Measurements from ENCODE around the gene GMDS.

DNA sequence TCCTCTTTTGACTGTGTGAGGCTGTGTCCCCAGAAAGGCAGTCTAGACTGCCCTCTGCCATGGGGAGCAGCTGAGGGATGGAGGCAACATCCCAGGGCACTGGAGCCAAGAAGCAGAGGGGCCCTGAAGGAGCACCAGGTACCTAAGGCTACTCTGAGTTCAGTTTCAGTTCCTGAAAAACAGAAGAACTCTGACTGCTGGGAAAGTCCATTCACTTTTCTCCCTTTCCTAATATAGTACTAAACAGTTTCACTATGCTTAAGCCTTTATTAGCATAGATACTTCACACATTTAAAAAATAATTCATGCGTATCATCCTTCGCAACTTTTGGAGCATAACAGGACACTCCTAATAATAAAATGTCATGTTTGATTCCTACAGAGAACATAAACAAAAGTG, 505.7 kb downstream of the GMDS start:
- TF ChIP-seq, protein P1, sequence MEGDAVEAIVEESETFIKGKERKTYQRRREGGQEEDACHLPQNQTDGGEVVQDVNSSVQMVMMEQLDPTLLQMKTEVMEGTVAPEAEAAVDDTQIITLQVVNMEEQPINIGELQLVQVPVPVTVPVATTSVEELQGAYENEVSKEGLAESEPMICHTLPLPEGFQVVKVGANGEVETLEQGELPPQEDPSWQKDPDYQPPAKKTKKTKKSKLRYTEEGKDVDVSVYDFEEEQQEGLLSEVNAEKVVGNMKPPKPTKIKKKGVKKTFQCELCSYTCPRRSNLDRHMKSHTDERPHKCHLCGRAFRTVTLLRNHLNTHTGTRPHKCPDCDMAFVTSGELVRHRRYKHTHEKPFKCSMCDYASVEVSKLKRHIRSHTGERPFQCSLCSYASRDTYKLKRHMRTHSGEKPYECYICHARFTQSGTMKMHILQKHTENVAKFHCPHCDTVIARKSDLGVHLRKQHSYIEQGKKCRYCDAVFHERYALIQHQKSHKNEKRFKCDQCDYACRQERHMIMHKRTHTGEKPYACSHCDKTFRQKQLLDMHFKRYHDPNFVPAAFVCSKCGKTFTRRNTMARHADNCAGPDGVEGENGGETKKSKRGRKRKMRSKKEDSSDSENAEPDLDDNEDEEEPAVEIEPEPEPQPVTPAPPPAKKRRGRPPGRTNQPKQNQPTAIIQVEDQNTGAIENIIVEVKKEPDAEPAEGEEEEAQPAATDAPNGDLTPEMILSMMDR (IDR thresholded peaks at IDR 0.05) = no peak
- no peak for TF ChIP-seq POLR2A (IDR thresholded peaks at IDR 0.05)

Measured in Peyer's patch (tissue), 4 donors.